ENCODE results near the gene TLCD3A. TPM values are rescaled to one million over a fixed set of nuclear protein-coding genes. Genes with fewer than 3 reads are reported as not detected.

Gene TLCD3A
- total RNA-seq, result 17.0 and 38.6 TPM in 2 replicates

DNA sequence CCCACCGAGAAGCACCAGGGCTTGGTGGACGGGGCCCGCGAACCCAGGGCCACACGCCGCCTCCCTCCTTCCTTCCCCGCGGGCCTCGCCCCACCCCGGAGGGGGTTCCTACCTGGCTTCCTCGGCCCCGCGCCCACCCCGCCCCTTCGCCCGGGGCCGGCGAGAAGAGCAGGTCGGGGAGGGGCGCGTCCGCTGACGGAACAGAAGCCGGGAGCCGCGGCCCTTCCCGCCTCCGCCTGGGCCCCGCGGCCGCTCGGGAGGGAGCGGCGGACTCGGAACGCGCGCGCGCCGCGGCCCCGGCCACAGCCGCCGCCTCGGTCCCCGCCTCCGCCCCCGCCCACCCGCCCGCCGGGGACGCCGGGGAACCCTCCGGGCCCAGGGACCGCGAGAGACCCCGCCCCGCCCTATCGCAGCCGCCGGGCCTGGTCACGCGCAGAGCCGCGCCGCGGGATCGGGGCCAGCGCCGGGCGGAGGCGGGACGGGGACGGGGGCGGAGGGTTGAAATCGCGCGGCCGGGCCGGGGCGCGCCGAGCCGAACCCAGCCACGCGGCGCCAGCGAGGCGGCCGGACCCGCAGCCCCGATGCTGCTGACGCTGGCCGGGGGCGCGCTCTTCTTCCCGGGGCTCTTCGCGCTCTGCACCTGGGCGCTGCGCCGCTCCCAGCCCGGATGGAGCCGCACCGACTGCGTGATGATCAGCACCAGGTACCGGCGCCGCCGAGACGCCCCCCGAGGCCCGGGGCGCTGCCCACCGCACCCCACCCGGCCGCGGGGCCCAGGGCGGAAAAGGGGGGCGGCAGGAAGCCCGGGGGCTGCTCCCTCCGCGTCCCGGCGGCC lies at the start of gene TLCD3A:
Gene TLCD3A, plus strand, starts transcription at position 530 of the 835 bp plus-strand sequence. Its CDS starts 52 bp downstream, at position 582.

GRCh38 chr17:752002-752619 lies 19.7 kb downstream of the TLCD3A start, which contains the start of gene GEMIN4:
Gene GEMIN4 (minus strand): TSS chr17:752264. CDS start chr17:752142, 122 bp downstream.

GRCh38 chr17:781805-782731 lies 49.7 kb downstream of the TLCD3A start, which contains the start of the genes GLOD4 and MRM3:
Gene GLOD4 (minus strand): TSS chr17:782280. CDS start chr17:782255, 25 bp downstream.
Gene MRM3 (plus strand): TSS chr17:782353. CDS start chr17:782379, 26 bp downstream.

Other genes with a start within 250 kb of the TLCD3A start
- 22.2 and 36.1 TPM in 2 replicates for gene VPS53, start 17.8 kb upstream of the TLCD3A start, total RNA-seq
- 12.7 and 17.7 TPM in 2 replicates for gene GEMIN4, start 19.7 kb downstream of the TLCD3A start, total RNA-seq
- gene GLOD4, start 49.7 kb downstream of the TLCD3A start, total RNA-seq, result 41.4 and 48.8 TPM in 2 replicates
- gene MRM3, start 49.8 kb downstream of the TLCD3A start, total RNA-seq, result 13.4 and 13.6 TPM in 2 replicates
- gene NXN, start 247.2 kb downstream of the TLCD3A start, total RNA-seq, result 8.0 and 27.1 TPM in 2 replicates

Measured in smooth muscle cell of the pulmonary artery (primary cell).